Neural progenitor cell (in vitro differentiated cells): ENCODE results near the gene SPRY1. TPM values are rescaled to one million over a fixed set of nuclear protein-coding genes. Genes with fewer than 3 reads are reported as not detected.

Experiments used
- DNase-seq: peaks from one replicate; pipeline ENCODE4 v3.0.0-alpha.2; 2016; ENCODE audit warnings: low spot score
- H2AFZ ChIP-seq: fragments of 200-600 bp; sonication (generic); replicated peaks from 2 replicates; pipeline ENCODE4 v1.6.1; 2016; ENCODE audit warnings: antibody characterized with exemption
- H3F3A ChIP-seq: fragments of 200-600 bp; sonication (generic); 2 replicates; pipeline ENCODE4 v1.6.1; 2016; ENCODE audit warnings: antibody characterized with exemption, low read depth
- H3K27ac ChIP-seq: fragments of 200-600 bp; sonication (generic); 2 replicates; pipeline ENCODE4 v1.5.1; 2016; ENCODE audit warnings: mild to moderate bottlenecking
- H3K27me3 ChIP-seq: fragments of 200-600 bp; sonication (generic); 2 replicates; pipeline ENCODE4 v1.6.1; 2016; ENCODE audit warnings: mild to moderate bottlenecking, moderate library complexity
- H3K36me3 ChIP-seq: fragments of 200-600 bp; sonication (generic); 2 replicates; pipeline ENCODE4 v1.5.1; 2016
- H3K4me1 ChIP-seq: fragments of 200-600 bp; sonication (generic); 2 replicates; pipeline ENCODE4 v1.6.1; 2016; ENCODE audit warnings: mixed run types
- H3K4me2 ChIP-seq: fragments of 200-600 bp; sonication (generic); 2 replicates; pipeline ENCODE4 v1.6.1; 2016
- H3K4me3 ChIP-seq: fragments of 200-600 bp; sonication (generic); 2 replicates; pipeline ENCODE4 v1.5.1; 2016
- H3K79me2 ChIP-seq: fragments of 200-600 bp; sonication (generic); 2 replicates; pipeline ENCODE4 v1.6.1; 2016; ENCODE audit warnings: low read depth
- H3K9ac ChIP-seq: fragments of 200-600 bp; sonication (generic); 2 replicates; pipeline ENCODE4 v1.6.1; 2016
- H3K9me3 ChIP-seq: fragments of 200-600 bp; sonication (generic); 2 replicates; pipeline ENCODE4 v1.5.1; 2016; ENCODE audit warnings: low read depth
- H4K20me1 ChIP-seq: fragments of 200-600 bp; sonication (generic); 2 replicates; pipeline ENCODE4 v1.6.1; 2016; ENCODE audit warnings: low read depth
- H3K27ac Mint-ChIP-seq: 3 replicates; pipeline ENCODE4 v1.8.0; 2021; ENCODE audit warnings: mixed read lengths
- H3K27me3 Mint-ChIP-seq: 2 replicates; pipeline ENCODE4 v1.8.0; 2022; ENCODE audit warnings: low read depth, mild to moderate bottlenecking, inconsistent platforms, moderate library complexity, mixed read lengths; ENCODE audit not compliant: insufficient read depth
- H3K36me3 Mint-ChIP-seq: 3 replicates; pipeline ENCODE4 v1.8.0; 2021; ENCODE audit warnings: mixed read lengths
- H3K4me1 Mint-ChIP-seq: 3 replicates; pipeline ENCODE4 v1.8.0; 2021; ENCODE audit warnings: mixed read lengths
- H3K4me3 Mint-ChIP-seq: 3 replicates; pipeline ENCODE4 v1.8.0; 2021; ENCODE audit warnings: mild to moderate bottlenecking, moderate library complexity, mixed read lengths
- H3K9me3 Mint-ChIP-seq: 3 replicates; pipeline ENCODE4 v1.8.0; 2020; ENCODE audit warnings: mixed read lengths
- EZH2 ChIP-seq: fragments of 200-600 bp; sonication (generic); IDR thresholded peaks from 2 replicates; pipeline ENCODE4 v1.6.1; 2017; ENCODE audit warnings: antibody characterized with exemption, mild to moderate bottlenecking, moderate library complexity
- EZH2phosphoT487 ChIP-seq: fragments of 200-600 bp; sonication (generic); IDR thresholded peaks from 2 replicates; pipeline ENCODE4 v1.6.1; 2017; ENCODE audit warnings: antibody characterized with exemption
- total RNA-seq: library from RNA; depleted of rRNA; stranded (reverse); fragments of >200 nt; gene quantifications from 2 replicates; pipeline ENCODE4 v1.2.3, GENCODE V29; 2015; ENCODE audit warnings: low replicate concordance
- TF ChIP-seq, protein P1 (sequence below): fragments of 200-600 bp; sonication (generic); IDR thresholded peaks from 2 replicates; pipeline ENCODE4 v1.5.1; 2017; ENCODE audit warnings: antibody characterized with exemption, mild to moderate bottlenecking

SPRY1 gene
- total RNA-seq, 1 donor from 2014 or later = 35.9 TPM

- H3K27me3 Mint-ChIP-seq = peaks cover 3% of the 10 kb centered on the region
- no peak overlapping the region for H3K9ac ChIP-seq
- TF ChIP-seq EZH2 = no peak
- TF ChIP-seq, protein P1, sequence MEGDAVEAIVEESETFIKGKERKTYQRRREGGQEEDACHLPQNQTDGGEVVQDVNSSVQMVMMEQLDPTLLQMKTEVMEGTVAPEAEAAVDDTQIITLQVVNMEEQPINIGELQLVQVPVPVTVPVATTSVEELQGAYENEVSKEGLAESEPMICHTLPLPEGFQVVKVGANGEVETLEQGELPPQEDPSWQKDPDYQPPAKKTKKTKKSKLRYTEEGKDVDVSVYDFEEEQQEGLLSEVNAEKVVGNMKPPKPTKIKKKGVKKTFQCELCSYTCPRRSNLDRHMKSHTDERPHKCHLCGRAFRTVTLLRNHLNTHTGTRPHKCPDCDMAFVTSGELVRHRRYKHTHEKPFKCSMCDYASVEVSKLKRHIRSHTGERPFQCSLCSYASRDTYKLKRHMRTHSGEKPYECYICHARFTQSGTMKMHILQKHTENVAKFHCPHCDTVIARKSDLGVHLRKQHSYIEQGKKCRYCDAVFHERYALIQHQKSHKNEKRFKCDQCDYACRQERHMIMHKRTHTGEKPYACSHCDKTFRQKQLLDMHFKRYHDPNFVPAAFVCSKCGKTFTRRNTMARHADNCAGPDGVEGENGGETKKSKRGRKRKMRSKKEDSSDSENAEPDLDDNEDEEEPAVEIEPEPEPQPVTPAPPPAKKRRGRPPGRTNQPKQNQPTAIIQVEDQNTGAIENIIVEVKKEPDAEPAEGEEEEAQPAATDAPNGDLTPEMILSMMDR = no peak
- no peak for TF ChIP-seq EZH2phosphoT487
These were observed 36.9 kb upstream of the SPRY1 start for GRCh38 chr4:123359449-123360315.

DNA sequence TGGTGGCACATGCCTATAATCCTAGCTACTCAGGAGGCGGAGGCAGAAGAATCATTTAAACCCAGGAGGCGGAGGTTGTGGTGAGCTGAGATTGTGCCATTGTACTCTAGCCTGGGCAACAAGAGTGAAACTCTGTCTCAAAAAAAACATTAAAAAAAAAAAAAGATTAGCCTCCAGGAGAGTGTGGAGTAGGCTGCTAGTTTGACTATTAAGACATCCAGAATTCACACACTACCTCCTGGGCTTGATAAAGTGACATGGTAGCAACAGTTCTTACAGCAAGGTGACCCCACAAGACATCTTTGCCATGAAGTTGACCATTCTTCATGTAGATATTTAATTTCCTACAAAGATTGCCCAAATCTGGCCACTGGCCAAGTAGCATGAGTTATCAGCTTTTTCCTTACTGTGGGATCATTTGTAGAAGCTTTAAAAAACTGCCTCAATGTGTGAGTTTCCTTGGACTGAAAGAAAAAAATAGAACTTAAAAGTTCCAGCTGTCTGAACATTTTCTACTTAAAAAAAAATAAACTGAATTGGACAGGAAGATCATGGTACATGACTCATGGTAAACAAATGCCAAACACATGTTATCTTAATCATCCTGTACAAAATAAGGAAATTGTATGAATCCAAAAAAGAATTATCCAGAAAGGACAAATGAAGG lies 35.3 kb upstream of the SPRY1 start:
- no peaks in the 10 kb centered on the region for H3K36me3 ChIP-seq
- Mint-ChIP-seq H3K27ac (no peak overlapping the region), H3K27me3 (peaks cover 3% of the 10 kb centered on the region), H3K4me3 (no peak overlapping the region), H3K36me3 (no peaks in the 10 kb centered on the region), H3K9me3 (peaks cover 11% of the 10 kb centered on the region), H3K4me1 (peaks cover 9% of the 10 kb centered on the region)
- no peaks in the 10 kb centered on the region for H4K20me1 ChIP-seq
- no peaks in the 10 kb centered on the region for H3K27me3 ChIP-seq
- no peak for TF ChIP-seq EZH2phosphoT487
- no peak for TF ChIP-seq EZH2
- TF ChIP-seq, protein P1 = no peak
- no peak overlapping the region for H3K4me2 ChIP-seq
- no peak overlapping the region for H3K27ac ChIP-seq
- H3K4me3 ChIP-seq = no peak overlapping the region
- no peak overlapping the region for H3K9ac ChIP-seq
- no peaks in the 10 kb centered on the region for H3K79me2 ChIP-seq
- peaks cover 8% of the 10 kb centered on the region for H3K9me3 ChIP-seq
- peaks cover 10% of the 10 kb centered on the region for H3F3A ChIP-seq
- peaks cover 10% of the 10 kb centered on the region for H3K4me1 ChIP-seq
- no peak for DNase-seq
- H2AFZ ChIP-seq = no peak overlapping the region

More at GRCh38 chr4:123359449-123360315, 36.9 kb upstream of the SPRY1 start:
- H3F3A ChIP-seq = peaks cover 10% of the 10 kb centered on the region
- no peaks in the 10 kb centered on the region for H4K20me1 ChIP-seq
- H3K27ac Mint-ChIP-seq = no peak overlapping the region
- no peaks in the 10 kb centered on the region for H3K36me3 ChIP-seq
- no peak for DNase-seq
- no peaks in the 10 kb centered on the region for H3K79me2 ChIP-seq
- no peak overlapping the region for H3K4me3 ChIP-seq
- no peaks in the 10 kb centered on the region for H3K27me3 ChIP-seq
- no peaks in the 10 kb centered on the region for H3K36me3 Mint-ChIP-seq
- H3K4me3 Mint-ChIP-seq = no peak overlapping the region
- no peak overlapping the region for H3K27ac ChIP-seq
- H3K4me2 ChIP-seq = no peak overlapping the region
- H3K4me1 Mint-ChIP-seq = peaks cover 9% of the 10 kb centered on the region
- peak overlapping the region; percentile 34 for H2AFZ ChIP-seq
- peaks cover 11% of the 10 kb centered on the region for H3K9me3 Mint-ChIP-seq
- peaks cover 10% of the 10 kb centered on the region for H3K4me1 ChIP-seq
- peaks cover 8% of the 10 kb centered on the region for H3K9me3 ChIP-seq

GRCh38 chr4:123362103-123362502 lies 34.5 kb upstream of the SPRY1 start:
- Mint-ChIP-seq H3K4me3 (no peak overlapping the region), H3K27ac (no peak overlapping the region), H3K27me3 (peaks cover 3% of the 10 kb centered on the region), H3K9me3 (peaks cover 11% of the 10 kb centered on the region), H3K4me1 (peaks cover 9% of the 10 kb centered on the region), H3K36me3 (no peaks in the 10 kb centered on the region)
- Histone ChIP-seq H3K79me2 (no peaks in the 10 kb centered on the region), H3F3A (peaks cover 10% of the 10 kb centered on the region), H4K20me1 (no peaks in the 10 kb centered on the region), H2AFZ (no peak overlapping the region), H3K36me3 (no peaks in the 10 kb centered on the region), H3K4me2 (no peak overlapping the region), H3K9ac (no peak overlapping the region), H3K27me3 (no peaks in the 10 kb centered on the region), H3K4me1 (peaks cover 10% of the 10 kb centered on the region), H3K27ac (no peak overlapping the region), H3K9me3 (peaks cover 8% of the 10 kb centered on the region), H3K4me3 (no peak overlapping the region)
- DNase-seq = no peak
- TF ChIP-seq, protein P1 = no peak
- TF ChIP-seq EZH2phosphoT487 = no peak
- TF ChIP-seq EZH2 = no peak
